CD4-positive, alpha-beta T cell treated with Interferon gamma for 1 hour (primary cell): ENCODE measurements around the gene TCP11L2.
"Not testable (repeated sequence)": the region's sequence is repeated elsewhere in the genome, so short reads cannot be mapped to it uniquely, and the experiment has no call there.

Experiments used
- DNase-seq: peaks from one replicate; pipeline ENCODE4 v3.0.0-alpha.2; 2020

The TCP11L2 gene

DNA sequence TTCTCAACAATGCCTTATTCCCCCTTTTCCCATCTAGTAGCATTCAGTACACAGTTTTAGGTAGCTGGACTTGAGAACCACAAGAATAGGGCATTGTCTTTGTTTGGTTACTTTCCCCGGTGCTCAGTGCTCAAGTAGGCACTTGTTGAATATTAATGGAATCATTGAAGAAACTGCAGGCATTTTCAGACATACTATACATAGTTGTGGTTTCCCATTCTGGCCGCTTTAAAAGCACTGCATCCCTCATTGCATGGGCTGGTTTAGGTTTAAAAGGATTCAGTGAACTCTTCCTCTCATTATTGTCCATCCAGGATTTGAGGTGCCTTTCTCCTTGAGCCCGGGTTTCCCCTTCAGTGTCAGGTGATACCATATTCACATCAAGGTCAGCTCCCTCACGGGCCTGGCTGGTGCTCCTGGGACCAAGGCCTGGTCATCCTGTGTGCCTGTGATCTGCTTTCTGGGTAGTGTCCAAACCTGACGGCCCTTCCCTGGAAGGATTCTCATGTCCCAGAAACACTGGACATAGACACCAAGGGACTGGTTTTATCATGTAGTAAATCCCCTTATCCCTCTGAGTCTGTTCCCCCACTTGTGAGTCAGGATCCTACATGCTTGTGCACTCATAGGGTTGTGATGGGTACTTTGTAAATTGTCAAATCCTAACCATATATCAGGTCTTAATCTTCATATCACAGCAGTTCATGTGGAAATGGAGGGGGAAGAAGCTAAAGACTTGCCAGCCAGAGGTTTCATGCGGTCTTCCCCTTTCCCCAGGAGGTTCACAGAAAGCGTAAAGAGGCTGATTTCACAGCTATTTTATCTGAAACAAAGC is 7.4 kb downstream of the TCP11L2 start:
- DNase-seq = no peak

- no peak for DNase-seq
Observed at GRCh38 chr12:106310687-106311086, 8.2 kb downstream of the TCP11L2 start.

GRCh38 chr12:106311139-106311538 is 8.6 kb downstream of the TCP11L2 start:
- DNase-seq = no peak

DNA sequence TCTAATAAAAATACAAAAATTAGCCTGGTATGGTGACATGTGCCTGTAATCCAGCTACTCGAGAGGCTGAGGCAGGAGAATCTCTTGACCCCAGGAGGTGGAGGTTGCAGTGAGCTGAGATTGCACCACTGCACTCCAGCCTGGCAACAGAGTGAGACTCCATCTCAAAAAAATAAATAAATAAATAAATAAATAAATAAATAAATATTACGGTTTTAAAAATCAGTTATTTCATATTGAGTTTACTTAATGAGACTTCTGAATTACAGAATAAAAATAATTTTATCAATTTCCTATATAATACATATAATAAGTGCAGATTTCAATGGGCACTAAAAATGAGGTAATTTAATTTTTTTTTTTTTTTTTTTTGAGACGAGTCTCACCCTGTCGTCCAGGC is 10.9 kb downstream of the TCP11L2 start:
- not testable (repeated sequence) for DNase-seq

GRCh38 chr12:106315523-106315922 is 13.0 kb downstream of the TCP11L2 start:
- no peak for DNase-seq

GRCh38 chr12:106317406-106318082 is 15.0 kb downstream of the TCP11L2 start:
- no peak for DNase-seq

DNA sequence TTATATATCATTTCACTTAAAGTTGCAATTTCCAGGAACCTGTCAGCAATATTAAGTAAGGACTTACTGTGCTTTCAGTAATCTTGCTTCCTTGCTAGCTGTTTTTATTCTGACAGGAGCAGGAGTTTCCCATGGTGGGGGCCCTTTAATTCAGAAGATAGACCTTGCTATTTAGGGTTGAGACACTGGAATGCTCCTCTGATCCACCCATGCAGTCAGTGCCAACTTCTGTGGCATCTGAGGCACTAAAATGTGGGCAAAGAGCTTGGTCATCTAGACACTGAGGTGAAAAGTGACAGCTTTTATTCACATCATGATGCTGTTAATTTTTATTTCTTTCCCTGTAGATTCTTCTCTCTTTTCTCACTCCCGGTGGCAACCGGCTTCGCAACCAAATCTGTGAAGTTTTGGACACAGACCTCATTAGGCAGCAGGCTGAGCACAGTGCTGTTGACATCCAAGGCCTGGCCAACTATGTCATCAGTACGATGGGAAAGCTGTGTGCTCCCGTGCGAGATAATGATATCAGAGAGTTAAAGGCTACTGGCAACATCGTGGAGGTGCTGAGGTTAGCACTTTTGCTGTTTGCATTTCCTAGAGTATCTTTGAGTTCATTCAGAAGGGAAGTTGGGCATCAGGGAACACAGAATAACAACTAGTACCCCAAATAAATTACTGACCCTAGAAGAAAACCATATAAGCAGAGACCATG is 18.8 kb downstream of the TCP11L2 start:
- DNase-seq = no peak

DNA sequence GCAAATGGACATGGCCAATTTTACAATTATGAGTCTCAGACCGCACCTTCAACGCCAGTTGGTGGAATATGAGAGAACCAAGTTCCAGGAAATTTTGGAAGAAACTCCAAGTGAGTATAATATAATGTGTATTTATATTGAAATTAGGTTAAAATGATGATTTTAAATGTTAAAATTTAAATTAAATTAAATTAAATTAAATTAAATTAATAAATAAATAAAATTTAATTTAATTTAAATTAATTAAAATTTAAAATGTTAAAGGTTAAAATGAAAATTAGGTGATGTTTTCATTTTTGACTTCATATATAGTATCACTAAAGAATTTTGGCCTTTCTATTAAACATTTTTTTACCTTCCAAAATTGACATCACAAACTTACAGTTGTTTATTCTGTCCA is 21.0 kb downstream of the TCP11L2 start:
- no peak for DNase-seq

DNA sequence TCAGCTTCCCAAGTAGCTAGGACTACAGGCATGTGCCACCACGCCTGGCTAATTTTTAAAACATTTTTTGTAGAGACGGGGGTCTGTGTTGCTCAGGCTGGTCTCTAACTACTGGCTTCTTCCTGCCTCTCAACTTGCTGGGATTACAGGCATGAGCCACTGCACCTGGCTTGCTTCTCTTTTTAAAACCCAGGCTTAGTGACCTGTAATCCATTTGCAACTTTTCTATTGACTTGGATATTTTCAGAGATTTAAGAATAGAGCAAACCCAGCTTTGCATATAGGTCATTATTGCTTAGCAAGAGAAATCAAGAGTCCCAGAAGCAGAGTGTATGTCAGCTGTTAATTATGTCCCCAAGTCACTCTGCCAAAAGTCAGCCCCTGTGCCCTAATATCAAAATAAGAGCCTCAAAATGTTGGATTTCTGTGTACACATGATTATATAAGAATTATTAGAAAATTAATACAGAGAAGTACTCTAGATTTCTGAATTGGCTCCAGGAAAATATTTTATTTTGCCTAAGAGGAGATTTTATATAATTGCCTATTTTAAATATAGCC is 24.9 kb downstream of the TCP11L2 start:
- DNase-seq = no peak

DNA sequence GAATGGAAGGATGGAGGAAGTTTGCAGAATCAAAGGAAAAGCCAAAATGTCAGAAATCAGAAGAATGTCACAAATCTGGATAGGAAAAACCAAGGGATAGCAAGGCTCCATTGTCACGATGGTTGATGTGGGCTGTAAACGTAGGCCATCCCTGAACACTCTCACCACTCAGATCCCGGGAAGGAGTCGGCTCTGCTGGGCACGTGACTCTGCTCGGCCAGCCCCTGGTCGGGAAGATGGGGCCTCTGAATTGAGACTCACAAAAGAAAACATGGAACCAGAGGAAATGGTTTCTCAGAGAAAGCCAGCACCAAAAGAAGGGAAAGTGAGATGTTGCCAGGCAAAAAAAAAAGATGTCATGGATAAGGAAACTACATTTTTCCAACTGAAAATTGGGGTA is 26.2 kb downstream of the TCP11L2 start:
- no peak for DNase-seq

- no peak for DNase-seq
Observed at GRCh38 chr12:106329231-106329982, 26.9 kb downstream of the TCP11L2 start.

- DNase-seq = no peak
Observed at GRCh38 chr12:106331599-106331998, 29.1 kb downstream of the TCP11L2 start.

- no peak for DNase-seq
Observed at GRCh38 chr12:106332536-106332935, 30.0 kb downstream of the TCP11L2 start.

- DNase-seq = no peak
Observed at GRCh38 chr12:106333010-106333409, 30.5 kb downstream of the TCP11L2 start.

GRCh38 chr12:106333756-106334155 is 31.2 kb downstream of the TCP11L2 start:
- DNase-seq = no peak

DNA sequence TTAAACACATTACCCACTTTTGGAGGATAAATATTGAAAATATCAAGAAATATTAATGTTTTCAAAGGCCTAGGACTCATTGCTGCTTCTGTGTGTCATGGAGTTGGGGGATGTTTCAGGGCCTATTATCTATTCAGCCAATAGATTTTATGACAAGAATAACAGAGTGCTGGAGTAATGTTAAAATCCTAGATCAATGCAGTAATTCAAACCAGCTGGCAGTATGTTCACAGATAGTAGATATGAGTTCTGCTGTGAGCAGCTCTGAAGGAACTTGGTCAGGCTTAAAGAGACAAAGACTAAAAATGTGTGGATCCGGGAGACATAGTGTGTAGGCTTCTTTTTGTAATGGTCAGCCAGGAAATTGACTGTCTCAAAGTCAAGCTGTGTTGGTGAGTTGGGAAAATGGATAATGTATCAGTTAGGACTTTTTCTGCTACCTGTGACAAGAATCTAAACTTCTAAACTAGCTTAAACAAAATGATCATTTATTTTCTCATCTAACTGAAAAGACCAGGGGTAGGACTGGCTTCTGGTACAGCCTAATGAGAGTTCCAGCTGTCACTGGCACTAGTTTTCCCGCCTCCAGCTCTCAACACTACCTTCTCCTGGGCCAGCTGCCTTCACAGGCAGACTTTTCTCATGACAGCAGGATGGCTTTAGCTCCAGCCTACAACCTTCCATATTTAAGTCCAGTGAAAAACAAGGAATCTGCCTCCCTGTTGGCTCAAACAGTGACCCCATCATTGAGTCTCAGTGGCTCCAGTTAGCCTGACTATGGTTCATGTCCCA is 38.7 kb downstream of the TCP11L2 start:
- no peak for DNase-seq

- DNase-seq = no peak
Observed at GRCh38 chr12:106342397-106343213, 40.1 kb downstream of the TCP11L2 start.

- no peak for DNase-seq
Observed at GRCh38 chr12:106343214-106343528, 40.6 kb downstream of the TCP11L2 start.

- DNase-seq = no peak
Observed at GRCh38 chr12:106344131-106344530, 41.6 kb downstream of the TCP11L2 start.

DNA sequence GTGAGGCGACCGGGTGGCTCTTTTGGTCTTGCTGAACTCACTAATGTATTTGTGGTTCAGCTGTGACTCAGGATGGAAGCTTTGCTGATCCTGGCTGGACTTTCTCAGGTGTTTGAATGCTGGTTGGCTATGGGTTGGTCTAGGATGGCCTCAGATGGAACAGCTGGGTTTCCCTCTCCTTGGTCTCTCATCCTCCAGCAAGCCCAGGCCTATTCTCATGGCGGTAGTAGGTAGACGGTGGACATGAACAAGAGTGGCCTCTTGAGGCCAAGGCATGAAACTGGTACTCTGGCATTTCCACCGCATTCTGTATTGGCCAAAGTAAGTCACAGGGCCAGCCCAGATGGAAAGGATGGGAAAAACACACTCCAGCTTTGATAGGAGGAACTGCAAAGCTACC is 43.2 kb downstream of the TCP11L2 start:
- no peak for DNase-seq

GRCh38 chr12:106348411-106348810 is 45.9 kb downstream of the TCP11L2 start:
- no peak for DNase-seq
